Stomach (tissue), 4 donors: ENCODE data around the gene ZNF324.

Experiments used
- EP300 ChIP-seq: sonication (generic); formaldehyde crosslinking; IDR thresholded peaks from one replicate; pipeline ENCODE4 v1.6.1; 2017; ENCODE audit warnings: antibody characterized with exemption
- TF ChIP-seq, protein P1 (sequence below), 7 experiments: fragments of 450-650 bp in 4 of 7; fragments of 200-600 bp in 3 of 7; sonication (generic) in 3 of 7; IDR thresholded peaks; one replicate each; pipeline ENCODE4 v1.5.1; 2016 to 2019; ENCODE audit warnings: antibody characterized with exemption in 7 of 7, control low read depth in 2 of 7, mild to moderate bottlenecking in 1 of 7

- TF ChIP-seq, protein P1, sequence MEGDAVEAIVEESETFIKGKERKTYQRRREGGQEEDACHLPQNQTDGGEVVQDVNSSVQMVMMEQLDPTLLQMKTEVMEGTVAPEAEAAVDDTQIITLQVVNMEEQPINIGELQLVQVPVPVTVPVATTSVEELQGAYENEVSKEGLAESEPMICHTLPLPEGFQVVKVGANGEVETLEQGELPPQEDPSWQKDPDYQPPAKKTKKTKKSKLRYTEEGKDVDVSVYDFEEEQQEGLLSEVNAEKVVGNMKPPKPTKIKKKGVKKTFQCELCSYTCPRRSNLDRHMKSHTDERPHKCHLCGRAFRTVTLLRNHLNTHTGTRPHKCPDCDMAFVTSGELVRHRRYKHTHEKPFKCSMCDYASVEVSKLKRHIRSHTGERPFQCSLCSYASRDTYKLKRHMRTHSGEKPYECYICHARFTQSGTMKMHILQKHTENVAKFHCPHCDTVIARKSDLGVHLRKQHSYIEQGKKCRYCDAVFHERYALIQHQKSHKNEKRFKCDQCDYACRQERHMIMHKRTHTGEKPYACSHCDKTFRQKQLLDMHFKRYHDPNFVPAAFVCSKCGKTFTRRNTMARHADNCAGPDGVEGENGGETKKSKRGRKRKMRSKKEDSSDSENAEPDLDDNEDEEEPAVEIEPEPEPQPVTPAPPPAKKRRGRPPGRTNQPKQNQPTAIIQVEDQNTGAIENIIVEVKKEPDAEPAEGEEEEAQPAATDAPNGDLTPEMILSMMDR (IDR thresholded peaks at IDR 0.05), result no peak
- no peak for TF ChIP-seq EP300
Measured at GRCh38 chr19:58469241-58470013, 2.5 kb downstream of the ZNF324 start.
